Ovary (tissue), 9 donors: ENCODE measurements around the gene CFAP65. TPM values are rescaled to one million over a fixed set of nuclear protein-coding genes. Genes with fewer than 3 reads are reported as not detected.
A peak's percentile ranks its signal among the peaks of the same experiment; 100 is the strongest.

Source experiments
- DNase-seq, 5 donors: peaks; one replicate each; pipeline ENCODE4 v3.0.0-alpha.2; 2019 to 2020
- H3K27ac ChIP-seq, 2 donors: fragments of 200-600 bp; one replicate each; pipeline versions ENCODE4 v1.5.1 to v1.8.0; 2019 to 2022
- H3K27me3 ChIP-seq: fragments of 200-600 bp; one replicate; pipeline ENCODE4 v1.8.0; 2022
- H3K36me3 ChIP-seq: fragments of 200-600 bp; sonication (generic); one replicate; pipeline ENCODE4 v1.5.1; 2019
- H3K4me1 ChIP-seq: one replicate; pipeline ENCODE4 v1.8.1; 2013; ENCODE audit warnings: mild to moderate bottlenecking, moderate library complexity; ENCODE audit not compliant: insufficient read depth
- H3K4me3 ChIP-seq: fragments of 200-600 bp; sonication (generic); one replicate; pipeline ENCODE4 v1.5.1; 2017
- H3K9me3 ChIP-seq, 2 donors: fragments of 200-600 bp in 1 of 2; sonication (generic) in 1 of 2; one replicate each; pipeline versions ENCODE4 v1.5.1 to v1.8.1; 2013 to 2019; ENCODE audit warnings: mild to moderate bottlenecking in 1 of 2, moderate library complexity in 1 of 2
- EP300 ChIP-seq: sonication (generic); formaldehyde crosslinking; IDR thresholded peaks from one replicate; pipeline ENCODE4 v1.6.1; 2017; ENCODE audit warnings: antibody characterized with exemption
- POLR2A ChIP-seq: fragments of 450-650 bp; IDR thresholded peaks from one replicate; pipeline ENCODE4 v1.6.1; 2017; ENCODE audit warnings: antibody characterized with exemption, mild to moderate bottlenecking, moderate library complexity
- WGBS, 3 donors: extraction: QIAGEN DNeasy Blood & Tissue Kit in 1 of 3; methylation state at CpG; one replicate each; pipeline versions ENCODE4 v1.1.5 to v1.1.7; 2013 to 2017; 5-methylcytosine and 5-hydroxymethylcytosine counted together
- intact Hi-C, 4 donors: fragments of 100-400 bp; cut with DNase I; formaldehyde crosslinking; loops; one replicate each; pipeline versions ENCODE4 v1.11.0 to v1.15.1; 2022 to 2023
- polyA plus RNA-seq, 2 donors: library from polyadenylated mRNA; stranded (reverse); fragments of 200-250 nt in 1 of 2; fragments of 350-450 nt in 1 of 2; fragmentation: Illumina TruSeq in 1 of 2; extraction: RNeasy Lipid Tissue Mini Kit (QIAGEN cat#74804) in 1 of 2; gene quantifications; one replicate each; pipeline ENCODE4 v1.2.3, GENCODE V29; 2013 to 2014
- total RNA-seq, 7 donors: library from RNA; depleted of rRNA in 2 of 7; stranded (reverse); fragments of >200 nt in 2 of 7; fragmentation: NEBNext Ultra II Directional in 3 of 7; extraction: Animal tissue kit (Norgen Biotek cat#: 25700) in 3 of 7; gene quantifications; one replicate each; pipeline versions ENCODE4 v1.1.0 to v1.2.4, GENCODE V29; 2016 to 2023
- TF ChIP-seq, protein P1 (sequence below), 3 donors: fragments of 450-650 bp in 2 of 3; fragments of 200-600 bp in 1 of 3; IDR thresholded peaks; one replicate each; pipeline versions ENCODE4 v1.5.1 to v1.8.0; 2016 to 2022; ENCODE audit warnings: antibody characterized with exemption in 3 of 3, mild to moderate bottlenecking in 1 of 3
- donor health status: DM: no; HTN: no; CAD: no; lungs with moderate emphysema.
- donor health status: DM: no; HTN: no; CAD: no.
- donor health status: Bipolar disorder and iron deficiency.
- donor health status: DM: yes; HTN: yes; CAD: no.
- donor health status: DM: no; HTN: no; CAD: no.
- donor health status: DM: yes; HTN: yes; CAD: no.

CFAP65 gene
- total and polyA plus RNA-seq, 9 donors = 0.04 to 19.6 (median 0.90) TPM; not detected in 3

DNA sequence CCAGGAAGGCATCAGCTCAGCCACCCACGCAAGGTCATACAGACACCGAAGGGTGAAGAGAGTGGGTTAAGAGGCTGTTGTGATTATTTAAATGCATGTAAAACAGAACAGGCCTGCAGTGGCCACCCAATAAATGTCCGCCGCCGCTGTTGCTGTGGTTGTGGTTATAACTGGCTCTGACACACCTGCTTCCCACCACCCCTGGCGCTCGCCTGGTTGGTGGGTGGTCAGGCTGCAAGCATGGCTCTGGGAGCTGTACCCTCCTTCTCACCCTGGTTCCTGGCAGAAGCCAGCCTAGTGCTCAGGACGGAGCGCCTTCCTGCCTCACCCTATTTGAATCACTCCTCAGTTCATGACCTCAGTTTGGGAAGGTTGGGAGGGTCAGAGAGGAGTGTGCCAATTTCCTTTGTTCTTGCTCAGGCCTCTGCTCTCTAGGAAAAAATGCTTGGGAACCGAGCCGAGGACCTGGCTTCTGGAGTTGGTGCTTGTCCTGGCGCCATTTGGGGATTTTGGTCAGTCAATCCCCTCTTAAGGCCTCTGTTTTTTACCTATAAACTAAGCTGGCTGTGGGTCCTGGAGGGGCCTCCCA, 42.8 kb downstream of the CFAP65 start:
- WGBS, 3 donors = 74 to 77% (median 76%) methylated on average over 12 of the region's 12 CpGs
- TF ChIP-seq EP300 (no peak), POLR2A (no peak)
- TF ChIP-seq, protein P1, sequence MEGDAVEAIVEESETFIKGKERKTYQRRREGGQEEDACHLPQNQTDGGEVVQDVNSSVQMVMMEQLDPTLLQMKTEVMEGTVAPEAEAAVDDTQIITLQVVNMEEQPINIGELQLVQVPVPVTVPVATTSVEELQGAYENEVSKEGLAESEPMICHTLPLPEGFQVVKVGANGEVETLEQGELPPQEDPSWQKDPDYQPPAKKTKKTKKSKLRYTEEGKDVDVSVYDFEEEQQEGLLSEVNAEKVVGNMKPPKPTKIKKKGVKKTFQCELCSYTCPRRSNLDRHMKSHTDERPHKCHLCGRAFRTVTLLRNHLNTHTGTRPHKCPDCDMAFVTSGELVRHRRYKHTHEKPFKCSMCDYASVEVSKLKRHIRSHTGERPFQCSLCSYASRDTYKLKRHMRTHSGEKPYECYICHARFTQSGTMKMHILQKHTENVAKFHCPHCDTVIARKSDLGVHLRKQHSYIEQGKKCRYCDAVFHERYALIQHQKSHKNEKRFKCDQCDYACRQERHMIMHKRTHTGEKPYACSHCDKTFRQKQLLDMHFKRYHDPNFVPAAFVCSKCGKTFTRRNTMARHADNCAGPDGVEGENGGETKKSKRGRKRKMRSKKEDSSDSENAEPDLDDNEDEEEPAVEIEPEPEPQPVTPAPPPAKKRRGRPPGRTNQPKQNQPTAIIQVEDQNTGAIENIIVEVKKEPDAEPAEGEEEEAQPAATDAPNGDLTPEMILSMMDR (IDR thresholded peaks at IDR 0.05) = no peak
- Histone ChIP-seq H3K4me1 (peaks cover 11% of the 10 kb centered on the region), H3K9me3 (no peaks in the 10 kb centered on the region), H3K27me3 (peaks cover 13% of the 10 kb centered on the region), H3K27ac (no peak overlapping the region), H3K36me3 (no peaks in the 10 kb centered on the region), H3K4me3 (no peak overlapping the region)
- no peak for DNase-seq
- intact Hi-C loops = loop anchor here in 1 of 4 donors (10.0 kb wide), 1 partner anchor 156 kb away; no protein-coding TSS in a partner anchor

DNA sequence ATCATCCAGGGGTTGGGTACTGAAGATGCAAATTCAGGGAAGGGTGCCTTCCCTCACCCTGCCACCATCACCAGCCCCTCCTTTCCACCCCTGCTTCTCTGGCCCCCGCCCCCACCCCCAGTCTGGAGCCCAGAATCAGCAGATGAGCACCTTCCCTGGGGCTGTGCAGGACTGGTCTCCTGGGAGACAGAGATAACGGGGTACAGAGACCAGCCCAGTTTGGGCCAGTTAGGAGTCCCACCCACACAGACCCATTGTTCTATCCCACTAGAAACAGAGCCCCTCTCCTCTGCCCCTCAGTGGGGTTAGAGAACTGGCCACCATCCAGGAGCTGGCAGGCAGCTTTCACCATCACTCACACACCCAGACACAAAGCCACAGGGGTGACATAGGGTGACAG, 43.6 kb downstream of the CFAP65 start:
- no peak overlapping the region for H3K4me3 ChIP-seq
- DNase-seq = no peak
- no peaks in the 10 kb centered on the region for H3K9me3 ChIP-seq
- intact Hi-C loops = loop anchor here in 1 of 4 donors (10.0 kb wide), 1 partner anchor 157 kb away; no protein-coding TSS in a partner anchor
- H3K27ac ChIP-seq = no peak overlapping the region
- H3K27me3 ChIP-seq = peaks cover 10% of the 10 kb centered on the region
- no peaks in the 10 kb centered on the region for H3K36me3 ChIP-seq
- TF ChIP-seq POLR2A = no peak
- no peak for TF ChIP-seq EP300
- TF ChIP-seq, protein P1 (IDR thresholded peaks at IDR 0.05) = no peak
- 42 to 62% (median 51%) methylated on average over 2 of the region's 2 CpGs for WGBS, 3 donors
- H3K4me1 ChIP-seq = peaks cover 10% of the 10 kb centered on the region

DNA sequence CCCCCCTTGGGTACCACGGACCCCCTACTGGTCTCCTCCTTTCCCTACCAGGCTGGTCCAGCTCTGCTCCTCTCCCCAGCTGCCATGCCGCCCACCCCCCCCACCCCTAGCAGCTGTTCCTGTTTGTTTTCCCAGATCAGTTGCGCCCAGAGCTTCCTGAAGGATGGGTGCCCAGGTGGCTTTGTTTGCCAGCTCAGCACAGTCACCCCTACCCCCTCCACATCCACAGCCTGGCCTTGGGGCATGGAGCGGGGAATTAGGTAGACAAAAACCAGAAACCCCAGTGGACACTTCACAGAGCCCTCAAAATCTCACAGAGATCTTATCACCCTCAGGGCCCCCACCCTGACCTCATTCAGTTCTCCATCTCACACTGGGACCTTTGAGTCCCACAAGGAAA, 44.4 kb downstream of the CFAP65 start:
- peaks cover 5% of the 10 kb centered on the region for H3K4me1 ChIP-seq
- peaks cover 7% of the 10 kb centered on the region for H3K27me3 ChIP-seq
- DNase-seq = no peak
- no peak overlapping the region for H3K27ac ChIP-seq
- H3K9me3 ChIP-seq = no peaks in the 10 kb centered on the region
- no peaks in the 10 kb centered on the region for H3K36me3 ChIP-seq
- no peak overlapping the region for H3K4me3 ChIP-seq
- TF ChIP-seq EP300 (no peak), POLR2A (no peak)
- TF ChIP-seq, protein P1 (IDR thresholded peaks at IDR 0.05) = no peak
- intact Hi-C loops = loop anchor here in 1 of 4 donors (10.0 kb wide), 1 partner anchor 158 kb away; no protein-coding TSS in a partner anchor
- 42 to 64% (median 42%) methylated on average over 3 to 4 of the region's 4 CpGs for WGBS, 3 donors

DNA sequence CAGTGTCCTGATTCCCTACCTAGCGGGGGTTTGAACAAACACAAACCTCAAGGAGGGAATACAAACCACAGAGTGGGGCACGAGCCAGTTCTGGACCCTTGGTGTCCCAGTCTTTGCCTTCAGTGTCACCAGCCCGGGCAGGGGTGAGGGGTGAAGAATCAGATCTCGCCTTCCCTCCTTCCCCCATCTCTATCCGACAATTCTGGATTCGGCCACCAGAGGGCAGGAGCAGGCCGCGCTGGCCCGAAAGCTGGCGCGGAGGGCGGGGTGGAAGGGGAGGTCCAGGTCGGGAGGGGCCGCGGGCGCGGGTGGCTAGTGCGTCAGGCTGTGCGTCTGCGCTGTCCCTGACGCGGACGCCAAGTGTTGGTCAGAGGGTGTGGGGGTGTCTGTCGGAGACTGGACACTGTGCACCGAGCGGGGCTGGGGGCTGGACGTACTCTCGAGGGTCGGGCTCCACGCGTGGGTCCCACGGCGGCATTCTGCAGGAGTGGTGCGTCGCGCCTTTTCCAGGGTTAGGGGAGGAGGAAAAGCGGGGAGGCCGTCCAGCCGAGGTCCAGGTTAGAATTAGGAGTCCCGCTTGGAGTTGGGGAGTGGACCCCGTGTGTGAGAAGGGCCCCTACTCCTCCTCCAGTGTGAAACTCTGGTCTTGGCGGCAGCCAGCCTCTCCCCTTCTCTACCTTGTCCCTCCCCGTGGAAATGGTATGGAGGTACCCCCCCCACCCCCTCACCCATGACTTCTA, 45.2 kb downstream of the CFAP65 start:
- 2 to 5% (median 5%) methylated on average over 26 to 43 of the region's 43 CpGs for WGBS, 3 donors
- Histone ChIP-seq H3K4me3 (peak overlapping the region; percentile 27), H3K9me3 (no peaks in the 10 kb centered on the region), H3K27ac (no peak overlapping the region), H3K27me3 (peaks cover 7% of the 10 kb centered on the region), H3K4me1 (peaks cover 2% of the 10 kb centered on the region), H3K36me3 (no peaks in the 10 kb centered on the region)
- DNase-seq = peak; percentile 69 to 88 (median 85)
- intact Hi-C loops = loop anchor here in 1 of 4 donors (10.0 kb wide), 1 partner anchor 159 kb away; no protein-coding TSS in a partner anchor
- TF ChIP-seq, protein P1 (IDR thresholded peaks at IDR 0.05) = peak; percentile 74 to 88 (median 86)
- no peak for TF ChIP-seq POLR2A
- no peak for TF ChIP-seq EP300
